IMR-90 (cell line): ENCODE results near the gene ZNF765. TPM values are rescaled to one million over a fixed set of nuclear protein-coding genes. Genes with fewer than 3 reads are reported as not detected.
A peak's percentile ranks its signal among the peaks of the same experiment; 100 is the strongest.

Experiments used
- ATAC-seq: fragments of 200-7000 bp; cut with Tn5 transposase; 2 replicates; pipeline ENCODE4 v1.9.1; 2020; ENCODE audit warnings: low read depth, mild to moderate bottlenecking, moderate library complexity
- BruUV-seq: library from RNA; stranded (reverse); fragments of 400-500 nt; replicated peaks from 2 replicates; lab custom pipeline; 2021; lab: Mats Ljungman, UMichigan
- CTCF ChIA-PET: fragments of 300-600 bp; formaldehyde crosslinking; extraction: SDS; loops from one replicate; lab custom pipeline; 2021; ENCODE audit warnings: antibody characterized with exemption; lab: Yijun Ruan, JAX
- POLR2A ChIA-PET: fragments of 300-600 bp; sonication (Branson Sonifier 250); formaldehyde crosslinking; loops from one replicate; lab custom pipeline; 2022; ENCODE audit warnings: antibody characterized with exemption; ENCODE audit not compliant: unreplicated experiment; lab: Charles Lee
- DNase-seq: peaks from one replicate; pipeline ENCODE4 v3.0.0; 2013
- H2AFZ ChIP-seq: replicated peaks from 2 replicates; pipeline ENCODE3; 2013; ENCODE audit warnings: low read length, mild to moderate bottlenecking; ENCODE audit not compliant: poor library complexity
- H2AK5ac ChIP-seq: 2 replicates; pipeline ENCODE4 v1.6.1; 2013; ENCODE audit warnings: low read depth, low read length, inconsistent platforms
- H2AK9ac ChIP-seq: replicated peaks from 2 replicates; pipeline ENCODE3; 2013; ENCODE audit warnings: mild to moderate bottlenecking, low read depth, low read length, moderate library complexity; ENCODE audit not compliant: poor library complexity
- H2BK120ac ChIP-seq: 2 replicates; pipeline ENCODE4 v1.6.1; 2013; ENCODE audit warnings: low read depth, low read length, inconsistent platforms
- H2BK15ac ChIP-seq: 3 replicates; pipeline ENCODE4 v1.6.1; 2013; ENCODE audit warnings: low read depth, low read length, inconsistent platforms
- H2BK20ac ChIP-seq: 2 replicates; pipeline ENCODE4 v1.6.1; 2013; ENCODE audit warnings: low read depth, mild to moderate bottlenecking, inconsistent platforms, low read length, moderate library complexity
- H2BK5ac ChIP-seq: 2 replicates; pipeline ENCODE4 v1.6.1; 2013; ENCODE audit warnings: mild to moderate bottlenecking, low read depth, low read length, inconsistent platforms; ENCODE audit not compliant: poor library complexity, severe bottlenecking
- H3K14ac ChIP-seq: replicated peaks from 2 replicates; pipeline ENCODE4 v1.6.1; 2013; ENCODE audit warnings: low read depth, low read length, inconsistent platforms
- H3K18ac ChIP-seq: 2 replicates; pipeline ENCODE4 v1.6.1; 2013; ENCODE audit warnings: low read depth, low read length, control low read depth
- H3K23ac ChIP-seq: 2 replicates; pipeline ENCODE4 v1.6.1; 2013; ENCODE audit warnings: low read depth, low read length, inconsistent platforms
- H3K27ac ChIP-seq: 2 replicates; pipeline ENCODE4 v1.5.1; 2013; ENCODE audit warnings: mild to moderate bottlenecking, control low read depth, low read length; ENCODE audit not compliant: insufficient read depth
- H3K27me3 ChIP-seq: 2 replicates; pipeline ENCODE4 v1.6.1; 2013; ENCODE audit warnings: low read length; ENCODE audit not compliant: control insufficient read depth, insufficient read depth
- H3K36me3 ChIP-seq: 2 replicates; pipeline ENCODE4 v1.6.1; 2013; ENCODE audit warnings: low read length, mixed read lengths; ENCODE audit not compliant: control insufficient read depth, insufficient read depth
- H3K4ac ChIP-seq: 2 replicates; pipeline ENCODE4 v1.6.1; 2013; ENCODE audit warnings: low read depth, low read length, inconsistent platforms
- H3K4me1 ChIP-seq: 2 replicates; pipeline ENCODE4 v1.6.1; 2013; ENCODE audit warnings: low read length, mixed read lengths; ENCODE audit not compliant: control insufficient read depth, insufficient read depth
- H3K4me2 ChIP-seq: 2 replicates; pipeline ENCODE4 v1.6.1; 2013; ENCODE audit warnings: low read depth, mild to moderate bottlenecking, control low read depth, low read length, moderate library complexity
- H3K4me3 ChIP-seq: 2 replicates; pipeline ENCODE4 v1.5.1; 2013; ENCODE audit warnings: low read depth, mild to moderate bottlenecking, control low read depth, low read length, moderate library complexity; ENCODE audit not compliant: insufficient read depth
- H3K56ac ChIP-seq: 2 replicates; pipeline ENCODE4 v1.6.1; 2013; ENCODE audit warnings: low read length, inconsistent platforms; ENCODE audit not compliant: insufficient read depth; ENCODE audit errors: extremely low read depth
- H3K79me1 ChIP-seq, 2 experiments: 2 replicates each; pipeline ENCODE4 v1.6.1; 2013; ENCODE audit warnings: low read length in 2 of 2, inconsistent platforms in 1 of 2, low read depth in 1 of 2
- H3K9ac ChIP-seq: 2 replicates; pipeline ENCODE4 v1.6.1; 2013; ENCODE audit warnings: low read depth, low read length, control low read depth
- H3K9me1 ChIP-seq: 2 replicates; pipeline ENCODE4 v1.6.1; 2013; ENCODE audit warnings: low read length, inconsistent platforms; ENCODE audit not compliant: insufficient read depth
- H3K9me3 ChIP-seq: 2 replicates; pipeline ENCODE4 v1.6.1; 2013; ENCODE audit warnings: low read length; ENCODE audit not compliant: control insufficient read depth, insufficient read depth
- H4K20me1 ChIP-seq: 2 replicates; pipeline ENCODE4 v1.6.1; 2013; ENCODE audit warnings: low read length, inconsistent platforms; ENCODE audit not compliant: insufficient read depth
- H4K5ac ChIP-seq: 2 replicates; pipeline ENCODE4 v1.6.1; 2013; ENCODE audit warnings: mild to moderate bottlenecking, low read depth, low read length, control low read depth
- H4K8ac ChIP-seq, 2 experiments: 2 replicates each; pipeline ENCODE4 v1.6.1; 2013; ENCODE audit warnings: low read depth in 2 of 2, low read length in 2 of 2, control low read depth in 1 of 2, inconsistent platforms in 1 of 2
- H4K91ac ChIP-seq: 2 replicates; pipeline ENCODE4 v1.6.1; 2013; ENCODE audit warnings: low read depth, low read length, inconsistent platforms; ENCODE audit not compliant: insufficient read depth
- BHLHE40 ChIP-seq: fragments of 150-350 bp; IDR thresholded peaks from 2 replicates; pipeline ENCODE4 v1.6.1; 2016; ENCODE audit warnings: mild to moderate bottlenecking, low read depth, low read length
- CTCF ChIP-seq: conservative IDR thresholded peaks from 2 replicates; pipeline ENCODE4 v1.5.1; 2012; ENCODE audit warnings: mild to moderate bottlenecking, low read depth, low read length, improper control_type of control experiment
- FOS ChIP-seq: fragments of 150-350 bp; IDR thresholded peaks from 2 replicates; pipeline ENCODE4 v1.6.1; 2016; ENCODE audit warnings: low read depth, low read length
- MAZ ChIP-seq: IDR thresholded peaks from 2 replicates; pipeline ENCODE4 v1.6.1; 2012; ENCODE audit warnings: low read depth, mild to moderate bottlenecking, low read length, improper control_type of control experiment, moderate library complexity, borderline replicate concordance
- MXI1 ChIP-seq: IDR thresholded peaks from 2 replicates; pipeline ENCODE4 v1.6.1; 2012; ENCODE audit warnings: low read depth, mild to moderate bottlenecking, low read length, moderate library complexity, borderline replicate concordance
- POLR2A ChIP-seq: IDR thresholded peaks from 2 replicates; pipeline ENCODE4 v1.6.1; 2012; ENCODE audit warnings: mild to moderate bottlenecking, low read depth, low read length
- RAD21 ChIP-seq: IDR thresholded peaks from 2 replicates; pipeline ENCODE4 v1.6.1; 2012; ENCODE audit warnings: low read length, improper control_type of control experiment
- WGBS, 2 experiments: methylation state at CpG; one replicate each; pipeline versions ENCODE4 v1.1.5 to v1.1.7; 2013; ENCODE audit warnings: missing lambda C conversion rate in 2 of 2; ENCODE audit not compliant: insufficient read length in 1 of 2; ENCODE audit errors: extremely low coverage in 2 of 2; 5-methylcytosine and 5-hydroxymethylcytosine counted together
- dilution Hi-C: fragments of 300-500 bp; cut with HindIII; formaldehyde crosslinking; loops from one replicate; pipeline ENCODE4 v1.14.3; 2018; ENCODE audit warnings: low sequenced_read_pairs; ENCODE audit not compliant: unreplicated experiment
- in situ Hi-C: fragments of 300-500 bp; cut with MboI; formaldehyde crosslinking; loops from 3 replicates; pipeline ENCODE4 v1.14.3; 2019; ENCODE audit warnings: low sequenced_read_pairs, inconsistent platforms, mixed read lengths
- intact Hi-C: fragments of 100-400 bp; cut with micrococcal nuclease; formaldehyde crosslinking; loops from 2 replicates; pipeline ENCODE4 v1.10.0; 2022
- polyA plus RNA-seq, 3 experiments: library from polyadenylated mRNA; depleted of rRNA; stranded (reverse); fragments of >200 nt; gene quantifications; 2 replicates each; pipeline ENCODE4 v1.2.3, GENCODE V29; 2012; ENCODE audit warnings: low replicate concordance in 1 of 3
- total RNA-seq: library from RNA; depleted of rRNA; stranded (reverse); fragments of >200 nt; gene quantifications from 2 replicates; pipeline ENCODE4 v1.2.3, GENCODE V29; 2012

Gene ZNF765
- total and polyA plus RNA-seq, 2 of the 4 experiments (the other 2 are of a cell fraction), result 2.3 to 18.1 TPM

GRCh38 chr19:53431399-53432087 is 36.6 kb downstream of the ZNF765 start, which contains the start of gene ZNF761:
TSS of gene ZNF761 (plus strand) at chr19:53431984. CDS start at chr19:53447269, 15,285 bp downstream.
- Histone ChIP-seq H3K9me3 (no peaks in the 10 kb centered on the region), H4K91ac (peak within 1 kb of the TSS; percentile 39; the same call in 1 of the 2 replicates), H2AK5ac (peak within 1 kb of the TSS; percentile 36; the same call in 1 of the 2 replicates), H3K4me3 (peak within 1 kb of the TSS; percentile 87), H3K9ac (peak within 1 kb of the TSS; percentile 85), H4K20me1 (no peaks in the 10 kb centered on the region), H3K27me3 (no peaks in the 10 kb centered on the region), H2AK9ac (peak within 1 kb of the TSS; percentile 88), H3K14ac (peak within 1 kb of the TSS; percentile 89), H3K23ac (peak within 1 kb of the TSS; percentile 97), H2AFZ (peak within 1 kb of the TSS; percentile 93), H2BK120ac (no peak within 1 kb of the TSS), H2BK5ac (peak within 1 kb of the TSS; percentile 25), H3K9me1 (no peaks in the 10 kb centered on the region), H3K4ac (peak within 1 kb of the TSS; percentile 85), H2BK15ac (no peak within 1 kb of the TSS), H3K4me1 (no peaks in the 10 kb centered on the region), H4K5ac (0 out of 2 replicates have a peak within 1 kb of the TSS, but pooled peaks have one; percentile 27), H2BK20ac (no peak within 1 kb of the TSS), H3K56ac (0 out of 2 replicates have a peak within 1 kb of the TSS, but pooled peaks have one; percentile 53), H3K79me1 (peaks cover 0 to 20% of the 10 kb centered on the region in 2 experiments), H3K4me2 (peak within 1 kb of the TSS; percentile 93), H3K18ac (no peak within 1 kb of the TSS), H3K36me3 (peaks cover 9% of the 10 kb centered on the region), H4K8ac (peak within 1 kb of the TSS; percentile 67 to 79; a peak in 2 of 4 replicates), H3K27ac (peak within 1 kb of the TSS; percentile 57)
- in situ Hi-C loops (no loop called here), dilution Hi-C loops (no loop called here), intact Hi-C loops (no loop called here)
- WGBS, 2 experiments, result no CpG with 5 or more reads among the region's 46 CpGs
- POLR2A ChIA-PET, result no interaction called here
- CTCF ChIA-PET, result no interaction called here
- DNase-seq, result peak; percentile 86
- no TSS peak for BruUV-seq
- TF ChIP-seq FOS (no peak), POLR2A (peak; percentile 76; the same call in 1 of the 2 replicates), MAZ (peak; percentile 53; the same call in 1 of the 2 replicates), MXI1 (peak; percentile 91; the same call in 1 of the 2 replicates), RAD21 (no peak; the same call in 1 of the 2 replicates), CTCF (peak; percentile 32), BHLHE40 (peak; percentile 48; the same call in 1 of the 2 replicates)
- ATAC-seq, result peak; percentile 100
